Stimulated activated CD4-positive, alpha-beta T cell treated with anti-CD3 and anti-CD28 coated beads, TNF-alpha, amount 100 ng/mL, for 1 hour (primary cell): ENCODE measurements around the gene ACVR1C.
"Not testable (repeated sequence)": the region's sequence is repeated elsewhere in the genome, so short reads cannot be mapped to it uniquely, and the experiment has no call there.

Experiments used
- DNase-seq, 3 donors: peaks; one replicate each; pipeline ENCODE4 v3.0.0-alpha.2; 2020; ENCODE audit warnings: low read depth in 3 of 3, low spot score in 1 of 3

The ACVR1C gene

GRCh38 chr2:157587576-157587975 lies 41.1 kb downstream of the ACVR1C start:
- no peak for DNase-seq

- no peak for DNase-seq
Observed at GRCh38 chr2:157574165-157574564, 54.5 kb downstream of the ACVR1C start.

DNA sequence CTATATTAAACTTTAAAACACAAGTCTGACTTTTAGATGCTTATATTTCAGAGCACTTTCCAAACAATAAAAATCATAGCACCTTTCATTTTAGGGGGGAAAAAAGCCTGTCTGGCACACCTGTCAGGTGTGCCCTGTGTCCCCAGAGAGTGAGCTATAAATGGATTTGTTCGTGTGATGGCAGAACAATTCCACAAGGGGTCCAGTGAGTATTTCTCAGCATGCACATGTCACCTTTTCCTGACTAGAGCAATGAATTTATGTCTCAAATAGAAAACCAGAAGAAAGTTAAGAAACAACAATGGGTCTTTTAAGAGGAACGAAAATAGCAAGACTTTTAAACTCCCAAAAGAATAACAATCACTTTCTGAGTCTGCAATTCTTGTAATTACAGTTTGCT lies 55.9 kb downstream of the ACVR1C start:
- DNase-seq: no peak

GRCh38 chr2:157566623-157567022 lies 62.0 kb downstream of the ACVR1C start:
- DNase-seq: not testable (repeated sequence)

GRCh38 chr2:157566113-157566512 lies 62.6 kb downstream of the ACVR1C start:
- not testable (repeated sequence) for DNase-seq

- DNase-seq: no peak
Observed at GRCh38 chr2:157565550-157565949, 63.1 kb downstream of the ACVR1C start.

DNA sequence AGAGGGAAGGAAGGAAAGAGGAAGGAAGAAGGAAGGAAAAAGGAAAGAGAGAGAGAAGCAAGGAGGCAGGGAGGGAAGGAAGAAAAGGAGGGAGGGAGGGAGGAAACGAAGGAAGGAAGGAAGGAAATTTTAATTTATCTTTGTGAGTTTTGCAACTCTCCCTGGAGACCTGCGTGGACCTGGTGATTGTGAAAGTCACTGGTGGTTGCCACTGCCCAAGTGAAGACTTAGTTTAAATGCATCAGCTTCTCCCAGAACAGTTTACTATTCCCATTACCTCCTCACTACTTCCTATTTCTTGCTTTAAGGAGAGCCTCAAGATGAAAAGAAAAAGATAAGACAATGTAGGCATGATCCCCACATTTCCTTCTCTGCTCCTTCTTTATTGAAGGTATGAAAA lies 68.8 kb downstream of the ACVR1C start:
- no peak for DNase-seq

- no peak for DNase-seq
Observed at GRCh38 chr2:157559461-157559860, 69.2 kb downstream of the ACVR1C start.

- DNase-seq: no peak
Observed at GRCh38 chr2:157559061-157559460, 69.6 kb downstream of the ACVR1C start.

DNA sequence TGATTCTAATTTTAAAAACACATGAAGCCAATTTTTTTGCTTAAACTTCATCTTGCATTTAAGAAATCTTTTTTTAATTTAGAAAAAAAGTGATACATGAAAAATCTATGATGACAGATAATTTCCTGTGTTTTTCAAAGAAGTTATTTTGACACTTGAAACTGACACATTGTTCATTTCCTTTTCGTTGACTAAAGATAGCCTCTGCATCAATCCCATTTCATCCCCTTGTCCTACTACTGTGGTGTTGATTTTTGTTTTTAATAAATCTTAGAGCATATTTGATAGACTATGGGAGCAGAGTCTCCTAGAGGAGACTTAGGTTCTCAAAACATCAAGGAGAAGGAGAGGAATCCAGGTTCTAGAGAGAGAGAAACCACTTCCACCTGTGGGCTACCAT lies 70.9 kb downstream of the ACVR1C start:
- DNase-seq: no peak

DNA sequence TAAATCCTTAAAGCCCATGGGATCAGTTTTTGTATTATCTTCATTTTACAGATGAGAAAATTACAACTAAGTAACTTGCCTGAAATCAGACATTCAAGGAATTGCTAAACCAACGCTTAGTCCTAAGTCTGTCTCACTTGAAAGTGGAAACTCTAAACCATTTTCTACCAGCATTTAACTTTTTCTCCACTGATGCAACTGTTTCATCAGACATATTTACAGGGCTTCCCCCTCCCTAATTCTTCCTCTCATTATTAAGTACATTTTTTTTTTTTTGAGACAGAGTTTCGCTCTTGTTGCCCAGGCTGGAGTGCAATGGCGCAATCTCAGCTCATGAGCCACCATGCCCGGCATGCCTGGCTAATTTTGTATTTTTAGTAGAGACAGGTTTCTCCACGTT lies 88.6 kb downstream of the ACVR1C start:
- DNase-seq: no peak

- no peak for DNase-seq
Observed at GRCh38 chr2:157538064-157538463, 90.6 kb downstream of the ACVR1C start.

- no peak for DNase-seq
Observed at GRCh38 chr2:157536815-157537214, 91.8 kb downstream of the ACVR1C start.

GRCh38 chr2:157528963-157529751 lies 99.5 kb downstream of the ACVR1C start:
- DNase-seq: no peak

GRCh38 chr2:157526070-157526469 lies 102.6 kb downstream of the ACVR1C start:
- no peak for DNase-seq

DNA sequence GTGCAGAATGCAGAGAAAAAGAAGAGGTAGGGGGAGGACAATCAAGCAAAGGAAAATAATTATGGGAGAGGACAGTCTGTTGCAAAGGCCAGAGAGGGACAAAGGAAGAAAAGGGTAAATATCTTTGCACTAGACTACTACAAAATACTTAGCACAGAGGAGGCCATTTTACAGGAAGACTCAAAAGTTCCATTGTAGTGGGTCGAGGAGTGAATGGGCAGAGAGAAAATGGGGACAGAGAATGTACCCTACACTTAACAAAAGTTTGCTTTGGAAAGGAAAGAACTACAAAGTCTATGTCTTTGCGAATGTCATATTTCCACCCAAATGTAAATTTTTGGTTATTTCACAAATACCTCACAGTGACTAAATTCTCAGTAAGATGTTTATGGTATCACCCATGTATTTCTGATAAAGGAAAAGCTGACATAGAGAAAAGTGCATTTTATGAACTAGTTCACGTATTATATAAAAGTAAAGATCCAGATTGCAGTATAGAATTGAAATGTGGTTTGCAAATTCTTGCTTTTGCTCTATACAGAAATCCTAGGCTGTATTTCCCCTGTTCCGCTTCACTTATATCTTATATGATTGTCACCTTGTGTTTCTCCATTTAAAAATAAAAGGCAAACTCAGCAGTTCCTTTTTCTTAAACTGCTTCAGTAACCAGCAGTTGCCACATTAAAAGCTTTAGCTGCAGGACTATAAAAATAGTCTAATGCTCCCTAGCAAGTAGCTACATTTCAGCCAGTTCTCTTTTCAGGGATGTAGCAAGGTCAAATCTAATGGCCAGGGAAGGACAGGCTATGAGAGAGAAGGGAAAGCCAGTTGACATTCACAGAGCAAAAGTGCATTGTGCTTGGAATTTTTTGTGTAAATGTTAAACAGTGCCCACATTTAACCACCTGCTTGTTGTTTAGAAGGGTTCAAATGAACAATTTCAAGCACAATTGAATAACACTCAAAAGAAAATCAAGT lies 105.1 kb downstream of the ACVR1C start:
- DNase-seq: no peak

DNA sequence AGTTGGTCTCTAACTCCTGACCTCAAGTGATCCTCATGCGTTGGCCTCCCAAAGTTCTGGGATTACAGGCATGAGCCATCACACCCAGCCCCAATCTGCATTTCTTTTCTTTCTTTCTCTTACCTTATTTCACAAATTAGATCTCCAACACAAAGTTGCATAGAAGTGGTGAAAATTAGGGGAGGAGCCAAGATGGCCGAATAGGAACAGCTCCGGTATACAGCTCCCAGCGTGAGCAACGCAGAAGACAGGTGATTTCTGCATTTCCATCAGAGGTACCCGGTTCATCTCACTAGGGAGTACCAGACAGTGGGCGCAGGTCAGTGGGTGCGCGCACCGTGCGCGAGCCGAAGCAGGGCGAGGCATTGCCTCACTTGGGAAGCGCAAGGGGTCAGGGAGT lies 113.7 kb downstream of the ACVR1C start:
- not testable (repeated sequence) for DNase-seq

DNA sequence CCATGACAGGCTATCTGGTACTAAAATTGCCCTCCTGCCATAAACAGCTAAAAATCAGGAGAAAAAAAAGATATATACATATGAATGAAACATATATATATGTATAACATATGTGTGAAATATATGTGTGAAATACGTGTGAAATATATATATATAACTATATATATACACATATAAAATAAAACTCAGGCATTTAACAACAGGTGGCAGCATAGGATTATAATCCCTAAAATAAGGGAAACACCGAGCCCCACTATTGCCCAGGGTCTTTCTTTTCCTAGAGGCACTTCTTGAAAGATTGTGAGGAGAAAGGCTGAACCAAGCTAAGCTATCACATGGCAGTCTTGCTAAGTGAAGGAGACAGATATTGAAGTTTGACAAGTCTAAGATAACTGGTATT lies 118.9 kb downstream of the ACVR1C start:
- DNase-seq: no peak

GRCh38 chr2:157508676-157509075 lies 120.0 kb downstream of the ACVR1C start:
- no peak for DNase-seq

GRCh38 chr2:157506586-157506985 lies 122.1 kb downstream of the ACVR1C start:
- DNase-seq: no peak

GRCh38 chr2:157504623-157505022 lies 124.0 kb downstream of the ACVR1C start:
- no peak for DNase-seq

GRCh38 chr2:157501026-157501425 lies 127.6 kb downstream of the ACVR1C start:
- DNase-seq: no peak
